Brain microvascular endothelial cell (primary cell): Measurements from ENCODE around the gene GDF7.

Experiments used
- DNase-seq: peaks from one replicate; pipeline ENCODE4 v3.0.0-alpha.2; 2020
- H3K27ac ChIP-seq: fragments of 250-450 bp; sonication (Bioruptor Pico); 2 replicates; pipeline ENCODE4 v1.5.1; 2020; ENCODE audit warnings: mild to moderate bottlenecking, moderate library complexity
- H3K27me3 ChIP-seq: fragments of 250-450 bp; sonication (Bioruptor Pico); replicated peaks from 2 replicates; pipeline ENCODE4 v1.5.1; 2020; ENCODE audit warnings: mild to moderate bottlenecking
- H3K36me3 ChIP-seq: fragments of 250-450 bp; sonication (Bioruptor Pico); replicated peaks from 2 replicates; pipeline ENCODE4 v1.5.1; 2020; ENCODE audit warnings: mild to moderate bottlenecking
- H3K4me3 ChIP-seq: 2 replicates; pipeline ENCODE4 v1.5.1; 2011; ENCODE audit warnings: low read depth, mild to moderate bottlenecking, control low read depth, low read length, moderate library complexity
- CTCF ChIP-seq: IDR thresholded peaks from 2 replicates; pipeline ENCODE4 v1.5.1; 2011; ENCODE audit warnings: low read depth, mild to moderate bottlenecking, moderate library complexity, low read length, control low read depth, inconsistent platforms; ENCODE audit errors: missing control alignments
- in situ Hi-C: cut with HindIII; loops from 2 replicates; pipeline ENCODE4 v1.10.0; 2017; ENCODE audit warnings: low sequenced_read_pairs, low pct_ligation_motif_present

Gene GDF7

GRCh38 chr2:20654535-20654813 is 12.5 kb upstream of the GDF7 start:
- no peak for DNase-seq
- H3K27ac ChIP-seq: no peak overlapping the region
- H3K27me3 ChIP-seq: peaks cover 14% of the 10 kb centered on the region

GRCh38 chr2:20656561-20656960 is 10.4 kb upstream of the GDF7 start:
- H3K27me3 ChIP-seq: peaks cover 22% of the 10 kb centered on the region
- H3K27ac ChIP-seq: no peak overlapping the region
- DNase-seq: no peak
- H3K4me3 ChIP-seq: no peak overlapping the region
- in situ Hi-C loops: no loop called here
- no peaks in the 10 kb centered on the region for H3K36me3 ChIP-seq
- no peak for TF ChIP-seq CTCF

More at GRCh38 chr2:20654535-20654813, 12.5 kb upstream of the GDF7 start:
- Histone ChIP-seq H3K36me3 (no peaks in the 10 kb centered on the region), H3K4me3 (no peak overlapping the region)
- in situ Hi-C loops: no loop called here
- TF ChIP-seq CTCF: no peak

GRCh38 chr2:20657522-20658235 is 9.3 kb upstream of the GDF7 start:
- DNase-seq: no peak
- no peak for TF ChIP-seq CTCF
- in situ Hi-C loops: no loop called here
- Histone ChIP-seq H3K36me3 (no peaks in the 10 kb centered on the region), H3K27ac (no peak overlapping the region), H3K27me3 (peaks cover 33% of the 10 kb centered on the region), H3K4me3 (no peak overlapping the region)

GRCh38 chr2:20660506-20661420 is 6.2 kb upstream of the GDF7 start:
- H3K4me3 ChIP-seq: no peak overlapping the region
- DNase-seq: no peak
- H3K27me3 ChIP-seq: peaks cover 62% of the 10 kb centered on the region
- no peaks in the 10 kb centered on the region for H3K36me3 ChIP-seq
- in situ Hi-C loops: no loop called here
- no peak overlapping the region for H3K27ac ChIP-seq
- TF ChIP-seq CTCF: no peak

- DNase-seq: peak; percentile 57
- Histone ChIP-seq H3K36me3 (no peaks in the 10 kb centered on the region), H3K27ac (no peak overlapping the region), H3K27me3 (peaks cover 69% of the 10 kb centered on the region), H3K4me3 (no peak overlapping the region)
- in situ Hi-C loops: no loop called here
- TF ChIP-seq CTCF: peak; percentile 97
Observed at GRCh38 chr2:20661421-20662307, 5.3 kb upstream of the GDF7 start.
